NCI-H1436 treated with DMSO at 0.1 percent for 48 hours (cell line): Measurements from ENCODE around the gene CDC42BPG.

Experiments
- DNase-seq: peaks from one replicate; lab custom pipeline; 2025; lab: John Stamatoyannopoulos, UW

The CDC42BPG gene, protein sequence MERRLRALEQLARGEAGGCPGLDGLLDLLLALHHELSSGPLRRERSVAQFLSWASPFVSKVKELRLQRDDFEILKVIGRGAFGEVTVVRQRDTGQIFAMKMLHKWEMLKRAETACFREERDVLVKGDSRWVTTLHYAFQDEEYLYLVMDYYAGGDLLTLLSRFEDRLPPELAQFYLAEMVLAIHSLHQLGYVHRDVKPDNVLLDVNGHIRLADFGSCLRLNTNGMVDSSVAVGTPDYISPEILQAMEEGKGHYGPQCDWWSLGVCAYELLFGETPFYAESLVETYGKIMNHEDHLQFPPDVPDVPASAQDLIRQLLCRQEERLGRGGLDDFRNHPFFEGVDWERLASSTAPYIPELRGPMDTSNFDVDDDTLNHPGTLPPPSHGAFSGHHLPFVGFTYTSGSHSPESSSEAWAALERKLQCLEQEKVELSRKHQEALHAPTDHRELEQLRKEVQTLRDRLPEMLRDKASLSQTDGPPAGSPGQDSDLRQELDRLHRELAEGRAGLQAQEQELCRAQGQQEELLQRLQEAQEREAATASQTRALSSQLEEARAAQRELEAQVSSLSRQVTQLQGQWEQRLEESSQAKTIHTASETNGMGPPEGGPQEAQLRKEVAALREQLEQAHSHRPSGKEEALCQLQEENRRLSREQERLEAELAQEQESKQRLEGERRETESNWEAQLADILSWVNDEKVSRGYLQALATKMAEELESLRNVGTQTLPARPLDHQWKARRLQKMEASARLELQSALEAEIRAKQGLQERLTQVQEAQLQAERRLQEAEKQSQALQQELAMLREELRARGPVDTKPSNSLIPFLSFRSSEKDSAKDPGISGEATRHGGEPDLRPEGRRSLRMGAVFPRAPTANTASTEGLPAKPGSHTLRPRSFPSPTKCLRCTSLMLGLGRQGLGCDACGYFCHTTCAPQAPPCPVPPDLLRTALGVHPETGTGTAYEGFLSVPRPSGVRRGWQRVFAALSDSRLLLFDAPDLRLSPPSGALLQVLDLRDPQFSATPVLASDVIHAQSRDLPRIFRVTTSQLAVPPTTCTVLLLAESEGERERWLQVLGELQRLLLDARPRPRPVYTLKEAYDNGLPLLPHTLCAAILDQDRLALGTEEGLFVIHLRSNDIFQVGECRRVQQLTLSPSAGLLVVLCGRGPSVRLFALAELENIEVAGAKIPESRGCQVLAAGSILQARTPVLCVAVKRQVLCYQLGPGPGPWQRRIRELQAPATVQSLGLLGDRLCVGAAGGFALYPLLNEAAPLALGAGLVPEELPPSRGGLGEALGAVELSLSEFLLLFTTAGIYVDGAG (N-terminal part only)

DNA sequence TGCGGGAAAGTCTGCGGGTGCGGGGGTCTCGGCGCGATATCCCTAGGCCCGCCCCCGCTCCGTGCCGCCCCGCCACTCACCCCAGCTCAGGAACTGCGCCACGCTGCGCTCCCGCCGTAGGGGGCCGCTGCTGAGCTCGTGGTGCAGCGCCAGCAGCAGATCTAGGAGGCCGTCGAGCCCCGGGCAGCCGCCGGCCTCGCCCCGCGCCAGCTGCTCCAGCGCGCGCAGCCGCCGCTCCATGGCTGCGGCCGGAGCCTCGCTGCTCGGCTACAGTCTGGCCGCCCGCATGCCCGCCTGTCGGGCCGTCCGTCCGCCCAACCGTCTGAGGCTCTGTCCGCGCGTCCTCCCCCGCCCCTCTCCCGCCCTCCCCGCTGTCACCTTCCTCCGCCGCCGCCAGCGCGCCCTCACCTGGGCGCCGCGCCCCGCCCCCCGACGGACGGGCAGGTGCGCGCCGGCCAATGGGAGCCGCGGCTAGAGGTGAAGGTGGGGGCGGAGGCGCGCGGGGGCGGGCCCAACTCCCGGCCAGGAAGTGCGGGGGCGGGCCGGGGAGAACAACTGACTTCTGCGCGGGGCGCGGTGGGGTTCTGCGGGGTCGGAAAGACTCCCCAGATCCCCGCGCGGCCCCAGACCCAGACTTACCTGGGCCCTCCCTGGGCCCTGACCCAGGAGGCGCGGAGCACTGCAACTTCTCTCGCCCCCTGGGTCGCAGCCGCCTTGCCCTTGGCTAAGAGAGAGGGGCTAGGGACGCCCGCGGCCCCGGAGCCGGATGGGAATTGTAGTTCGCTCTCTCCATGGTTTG is at the start of gene CDC42BPG:
Gene CDC42BPG (minus strand): TSS at position 324 of the 799 bp plus-strand sequence. CDS start 84 bp downstream, at position 240.
- DNase-seq, result no peak

DNA sequence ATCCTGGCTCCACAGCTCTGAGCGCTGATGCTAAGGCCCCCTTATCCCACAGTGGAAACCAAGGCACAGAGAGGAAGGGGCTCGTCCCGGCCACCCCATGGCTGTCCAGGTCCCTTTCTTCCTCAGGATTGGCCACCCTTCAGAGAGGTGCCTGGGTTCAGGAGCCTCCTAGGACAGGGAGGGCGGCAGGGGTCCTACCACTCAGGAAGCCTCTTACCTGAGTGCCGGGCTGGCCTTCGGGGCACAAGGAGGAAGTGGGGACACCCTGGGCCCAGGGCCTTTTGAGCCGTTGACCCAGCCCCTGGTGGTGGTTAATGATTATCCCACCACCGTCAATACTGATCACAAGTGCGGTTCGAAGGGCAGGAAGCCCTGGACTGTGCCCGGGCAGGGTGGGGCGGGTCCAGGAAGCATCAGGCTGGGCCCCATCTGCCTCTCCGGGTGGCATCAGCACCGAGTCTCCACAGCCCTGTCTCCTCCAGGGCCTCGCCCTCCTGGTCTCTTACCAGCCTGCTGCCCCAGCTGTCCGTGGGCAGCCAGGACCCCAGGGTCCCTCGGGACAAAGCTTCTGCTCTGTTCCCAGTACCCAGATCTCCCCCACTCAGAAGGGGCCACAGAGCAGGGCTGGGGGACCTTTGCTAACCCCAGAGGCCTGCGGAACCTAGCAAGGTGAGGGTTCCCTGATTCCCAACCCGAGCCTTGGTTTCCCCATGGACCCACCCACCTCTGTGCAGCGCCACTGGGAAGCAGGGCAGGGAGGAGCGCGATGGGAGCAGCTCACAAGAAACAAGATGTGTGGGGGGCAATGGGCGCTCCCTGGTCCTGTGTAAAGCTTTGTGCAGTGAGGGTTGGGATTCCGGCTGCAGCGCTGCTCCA is 49.0 kb upstream of the CDC42BPG start:
- no peak for DNase-seq

DNA sequence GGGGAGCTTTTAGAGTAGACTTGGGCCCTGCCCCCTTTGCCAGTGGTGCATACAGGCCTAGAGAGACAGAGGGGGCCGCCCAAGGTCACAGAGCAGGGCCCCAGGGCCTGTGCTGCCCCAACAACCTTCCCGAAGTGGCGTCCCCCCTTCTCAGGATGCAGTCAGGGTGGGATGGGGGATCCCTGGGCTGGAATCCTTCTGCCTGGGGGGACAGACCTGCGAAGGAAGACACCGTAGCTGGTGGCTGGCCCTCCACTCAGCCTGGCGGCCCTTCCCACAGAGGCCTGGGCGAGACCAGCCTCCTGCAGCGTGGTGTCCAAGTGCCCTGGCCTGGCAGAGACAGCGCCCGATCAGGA is 48.4 kb upstream of the CDC42BPG start:
- no peak for DNase-seq

DNA sequence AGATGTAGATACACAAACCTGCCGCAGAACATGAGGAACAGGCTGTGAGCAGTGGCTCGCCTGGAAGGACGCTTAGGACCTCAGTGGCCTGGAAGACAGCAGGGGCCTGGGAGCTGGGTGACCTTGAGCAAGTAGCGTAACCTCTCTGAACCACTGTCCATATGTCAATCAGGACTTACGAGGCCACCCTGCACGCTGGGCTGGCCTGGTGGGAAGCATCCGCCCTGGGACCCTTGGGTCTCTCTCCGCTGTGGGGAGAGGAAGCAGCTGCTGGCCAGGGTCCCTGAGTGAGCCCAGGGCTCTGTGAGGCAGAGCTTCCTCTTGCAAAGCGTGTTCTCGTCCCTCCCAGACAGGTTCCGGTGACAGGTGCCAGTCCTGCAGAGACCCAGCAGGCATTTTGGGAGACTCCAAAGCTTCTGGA is 48.0 kb upstream of the CDC42BPG start:
- no peak for DNase-seq

DNA sequence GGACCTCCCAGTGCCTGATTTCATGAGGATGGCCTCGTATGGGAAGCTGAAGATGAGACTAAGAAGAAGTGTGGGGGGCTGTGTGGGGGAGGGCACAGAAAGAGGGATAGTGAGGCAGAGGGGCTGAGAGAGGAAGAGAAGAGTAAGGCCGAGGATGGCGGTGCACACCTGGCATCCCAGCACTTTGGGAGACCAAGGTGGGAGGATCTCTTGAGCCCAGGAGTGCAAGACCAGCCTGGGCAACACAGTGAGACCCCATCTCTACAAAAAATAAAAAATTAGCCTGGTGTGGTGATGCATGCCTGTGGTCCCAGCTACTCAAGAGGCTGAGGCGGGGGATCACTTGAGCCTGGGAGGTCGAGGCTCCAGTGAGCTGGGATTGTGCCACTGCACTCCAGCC is 47.4 kb upstream of the CDC42BPG start:
- DNase-seq, result no peak

DNA sequence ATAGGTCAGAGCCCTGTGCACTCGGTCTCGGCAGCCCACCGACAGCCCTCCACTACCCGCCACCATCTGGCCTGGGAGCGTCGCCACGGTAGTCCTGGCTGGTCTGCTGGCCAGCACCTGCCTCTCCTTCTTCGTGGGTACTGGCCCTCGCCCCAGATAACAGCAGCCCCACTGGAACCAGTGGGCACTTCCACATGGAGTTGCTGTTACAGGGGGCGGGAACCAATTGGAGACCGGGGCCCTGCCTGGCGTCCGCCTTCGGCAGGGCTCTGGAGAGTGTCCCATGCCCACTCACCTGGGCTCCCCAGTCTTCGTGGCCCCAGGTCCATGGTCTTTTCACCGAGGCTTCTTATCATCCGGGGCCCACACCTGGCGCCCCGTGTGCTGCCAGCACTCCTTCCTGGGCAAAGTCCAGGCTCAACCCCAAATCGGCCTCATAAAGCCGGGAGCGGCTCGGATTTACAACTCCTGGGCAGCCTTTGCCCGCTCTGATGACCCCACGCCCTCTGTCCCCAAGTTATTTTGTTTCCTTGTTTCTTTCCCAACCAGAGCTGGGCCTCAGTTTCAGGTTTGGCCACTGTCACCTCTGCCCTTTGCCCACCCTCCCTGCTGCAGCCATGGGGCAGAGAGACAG is 46.9 kb upstream of the CDC42BPG start:
- DNase-seq, result no peak

DNA sequence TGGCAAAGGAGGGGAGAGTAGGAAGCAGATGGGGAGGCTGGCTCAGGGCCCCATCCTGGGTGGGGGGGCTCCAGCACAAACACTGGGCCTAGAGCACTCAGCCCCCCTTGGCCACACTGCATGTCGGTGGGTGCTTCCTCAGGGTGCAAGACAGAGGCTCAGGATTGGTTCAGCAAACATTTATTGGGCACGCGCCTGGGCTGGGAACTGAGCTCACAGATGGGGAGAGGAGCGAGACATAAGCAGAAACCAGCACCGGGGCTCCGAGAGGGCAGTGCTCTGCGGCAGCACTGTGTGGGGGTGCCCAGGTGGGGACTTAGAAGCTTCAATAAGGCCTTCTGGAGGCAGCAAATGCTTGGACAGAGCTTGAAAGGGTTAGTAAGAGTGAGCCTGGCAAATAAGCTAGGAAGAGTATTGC is 46.1 kb upstream of the CDC42BPG start:
- no peak for DNase-seq

DNA sequence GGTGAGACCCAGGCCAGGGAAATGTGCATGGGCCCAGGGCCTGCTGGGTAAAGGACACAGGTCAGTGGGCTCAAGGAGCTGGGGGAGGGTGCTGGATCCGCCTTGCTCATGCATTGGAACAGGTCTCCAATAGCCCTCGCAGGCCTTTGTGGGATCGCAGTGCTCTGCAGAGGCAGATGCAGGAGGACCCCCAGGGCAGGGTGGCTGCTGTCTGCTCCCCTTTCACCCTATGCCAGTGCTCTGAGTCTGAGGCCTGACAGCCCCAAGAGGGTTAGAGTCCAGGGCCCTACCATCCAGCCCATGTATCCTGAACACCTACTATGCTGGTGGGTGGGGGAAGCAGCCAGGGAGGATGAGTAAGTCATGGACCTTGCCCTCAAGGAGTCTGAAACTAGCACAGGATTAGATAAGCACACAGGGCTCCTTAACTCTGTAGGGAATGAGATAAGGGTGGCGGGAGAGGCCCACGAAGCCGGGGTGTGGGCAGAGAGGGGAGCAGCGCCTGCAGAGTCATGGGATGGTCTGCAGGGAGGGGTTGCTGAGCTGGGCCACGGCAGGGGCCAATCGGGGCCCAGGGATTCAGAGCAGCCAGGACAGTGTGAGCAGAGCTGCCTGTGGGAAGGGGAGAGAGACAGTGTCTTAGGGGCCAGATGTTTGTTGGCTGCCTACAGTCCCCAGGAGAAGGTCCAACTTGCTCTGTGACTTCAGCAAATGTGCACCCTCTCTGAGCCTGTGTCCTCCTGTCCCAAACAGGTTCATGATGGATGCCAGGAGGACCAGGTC is 44.5 kb upstream of the CDC42BPG start:
- no peak for DNase-seq

DNA sequence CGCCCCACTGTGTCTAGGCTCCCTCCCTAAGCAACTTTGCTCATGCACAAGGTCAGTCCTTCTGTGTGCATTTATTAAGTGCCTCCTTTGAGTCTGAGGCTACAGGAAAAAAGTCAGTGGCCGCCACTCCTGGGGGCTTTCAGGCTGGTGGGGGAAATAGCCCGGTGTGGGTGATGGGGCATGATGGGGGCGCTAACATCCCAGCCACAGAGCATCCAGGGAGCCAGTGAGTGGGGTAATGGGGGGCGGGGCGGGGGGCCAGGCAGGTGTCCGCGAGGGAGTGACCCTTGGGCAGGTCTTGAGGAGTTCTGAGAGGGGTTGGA is 43.9 kb upstream of the CDC42BPG start:
- DNase-seq, result no peak

DNA sequence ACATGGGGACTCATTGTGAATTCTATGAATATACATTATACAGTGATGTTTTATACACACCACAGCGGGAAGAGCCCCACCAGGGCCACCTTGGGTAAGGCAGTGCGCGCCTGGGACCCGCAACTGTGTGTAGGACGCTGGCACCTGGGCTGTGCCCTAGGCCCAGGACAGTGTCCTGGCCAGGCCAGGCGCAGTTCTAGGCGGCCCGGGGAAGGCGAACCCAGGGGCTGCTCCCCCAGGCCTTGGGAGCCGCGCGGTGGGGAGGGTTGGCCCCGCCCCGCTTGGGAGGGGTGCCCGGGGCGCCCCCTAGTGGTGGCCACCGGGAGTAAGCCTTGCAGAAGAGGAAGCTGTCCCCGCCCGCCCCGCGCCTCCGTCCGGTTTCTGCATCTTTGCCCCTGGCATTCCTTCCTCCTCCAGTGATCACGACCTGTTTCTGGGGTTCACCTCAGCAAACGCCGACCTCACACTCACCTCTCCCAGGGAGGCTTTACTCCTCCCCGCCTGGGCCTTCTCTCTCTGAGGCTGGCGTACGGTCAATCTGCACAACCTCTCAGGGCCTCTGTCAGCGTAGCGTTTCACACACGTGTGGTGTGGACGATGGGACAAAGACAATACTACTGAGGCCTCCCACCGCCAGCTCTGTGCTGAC is 43.4 kb upstream of the CDC42BPG start:
- no peak for DNase-seq

DNA sequence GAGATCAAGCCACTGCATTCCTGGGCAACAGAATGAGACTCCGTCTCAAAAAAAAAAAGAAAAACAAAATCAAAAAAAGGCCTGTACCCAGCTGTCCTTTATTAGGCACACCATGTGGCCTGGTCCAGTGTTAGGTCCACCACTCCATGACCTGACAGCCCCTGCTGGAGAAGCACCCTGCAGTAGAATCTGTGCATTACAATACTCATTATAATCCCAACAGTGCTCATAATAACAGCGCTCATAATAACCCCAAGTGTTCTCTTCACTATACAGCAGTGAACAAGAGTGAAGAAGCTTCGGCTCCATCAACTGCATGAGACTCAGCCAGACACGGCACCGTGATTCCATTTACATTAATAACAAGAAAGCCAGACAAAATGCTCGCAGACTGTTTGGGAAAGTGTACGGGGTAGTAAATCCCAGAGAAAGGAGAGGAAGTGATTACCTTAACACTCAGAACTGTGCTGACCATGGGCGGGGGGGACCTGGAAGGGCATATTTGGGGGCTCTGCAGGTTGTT is 42.8 kb upstream of the CDC42BPG start:
- DNase-seq, result no peak

DNA sequence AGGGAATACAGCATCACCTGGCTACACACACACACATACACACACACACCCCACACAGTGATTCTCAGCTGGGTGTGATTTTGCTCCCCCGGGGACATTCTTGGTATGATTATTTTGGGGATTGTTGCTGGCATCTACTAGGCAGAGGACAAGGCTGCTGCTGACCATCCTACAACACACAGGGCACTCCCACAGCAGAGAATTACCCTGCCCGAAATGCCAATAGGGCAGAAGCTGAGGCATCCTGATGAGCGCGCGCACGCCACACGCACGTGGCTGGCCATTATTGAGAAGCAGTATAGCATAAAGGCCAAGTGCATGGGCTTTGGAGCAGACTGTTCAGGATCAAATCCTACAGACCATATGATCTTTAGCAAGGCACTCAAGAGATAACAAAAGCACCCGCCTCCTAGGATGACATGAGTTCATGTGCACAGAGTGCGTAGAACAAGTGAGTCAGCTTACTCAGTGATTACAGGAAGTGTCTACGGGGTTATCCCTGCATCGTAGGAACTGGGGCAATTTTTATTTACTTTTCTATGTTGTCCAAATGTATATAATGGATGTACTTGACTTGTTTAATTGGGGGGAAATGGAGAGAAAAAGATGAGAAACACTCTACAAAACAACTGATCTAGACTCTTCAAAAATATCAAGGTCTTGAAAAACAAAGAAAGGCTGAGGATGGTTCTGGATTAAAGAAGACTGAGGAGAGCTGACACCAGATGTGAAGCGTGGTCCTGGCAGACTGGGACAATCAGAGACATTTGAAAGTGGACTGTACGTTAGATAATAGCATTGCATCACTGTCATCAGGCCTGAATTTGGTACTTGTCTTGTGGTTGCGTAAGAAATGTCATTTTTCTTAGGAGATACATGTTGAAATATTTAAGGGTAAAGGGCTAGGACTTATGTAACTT is 41.2 kb upstream of the CDC42BPG start:
- DNase-seq, result no peak

DNA sequence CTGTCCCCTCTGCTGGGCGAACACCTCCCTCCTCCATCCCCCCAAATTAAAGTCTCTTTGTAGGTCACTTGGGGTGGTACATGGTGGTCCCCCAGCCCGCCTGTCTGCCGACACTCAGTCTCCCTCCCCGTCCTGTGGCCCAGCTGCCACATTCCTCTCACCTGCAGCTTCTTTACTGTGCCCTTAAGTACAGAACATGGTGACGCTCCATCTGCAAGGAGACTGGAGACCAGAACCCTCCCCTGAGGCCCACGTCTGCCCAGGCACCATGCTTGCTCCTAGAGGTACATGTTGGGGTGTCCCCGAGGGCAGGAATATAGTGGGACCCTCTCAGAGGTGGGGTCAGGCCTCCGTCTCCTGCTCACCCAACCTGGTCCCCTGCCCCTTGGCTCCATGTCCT is 39.6 kb upstream of the CDC42BPG start:
- no peak for DNase-seq

DNA sequence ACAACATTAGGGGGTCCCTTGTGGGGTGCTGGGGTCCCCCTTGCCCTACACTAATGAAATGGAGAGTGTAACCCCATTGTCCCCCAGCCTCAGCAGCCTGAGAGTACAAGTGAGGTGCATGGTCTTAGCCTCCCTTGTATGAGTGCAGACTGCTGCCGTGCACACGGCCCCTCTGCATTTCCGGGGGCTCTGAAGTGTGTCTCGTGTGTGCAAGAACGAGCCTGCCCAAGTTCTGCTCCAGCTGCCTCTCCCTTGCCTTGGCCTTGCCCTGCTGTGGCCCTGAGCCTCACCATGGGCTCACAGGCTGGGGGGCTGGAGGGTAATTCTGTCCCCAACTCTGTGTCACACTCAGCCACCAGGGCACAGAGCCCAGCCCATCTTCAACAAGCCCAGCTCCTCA is 39.1 kb upstream of the CDC42BPG start:
- no peak for DNase-seq

DNA sequence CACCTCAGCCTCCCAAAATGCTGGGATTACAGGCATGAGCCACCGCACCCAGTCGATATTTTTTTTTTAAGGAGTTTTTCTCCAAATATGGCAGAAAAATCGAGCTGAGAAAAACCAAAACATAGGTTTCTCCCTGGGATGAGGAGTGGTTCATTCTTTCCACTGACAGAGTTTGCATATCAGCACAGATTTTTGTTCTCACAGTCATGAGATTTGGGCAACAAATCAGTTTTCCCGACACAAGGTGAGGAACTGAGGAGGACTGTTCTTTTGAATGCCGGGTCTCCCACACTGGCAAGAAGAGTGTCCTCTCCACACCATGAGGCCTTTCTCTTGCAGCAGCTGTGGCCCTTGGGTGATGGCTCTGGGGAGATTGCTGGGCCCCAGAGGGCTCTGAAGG is 37.8 kb upstream of the CDC42BPG start:
- DNase-seq, result no peak

DNA sequence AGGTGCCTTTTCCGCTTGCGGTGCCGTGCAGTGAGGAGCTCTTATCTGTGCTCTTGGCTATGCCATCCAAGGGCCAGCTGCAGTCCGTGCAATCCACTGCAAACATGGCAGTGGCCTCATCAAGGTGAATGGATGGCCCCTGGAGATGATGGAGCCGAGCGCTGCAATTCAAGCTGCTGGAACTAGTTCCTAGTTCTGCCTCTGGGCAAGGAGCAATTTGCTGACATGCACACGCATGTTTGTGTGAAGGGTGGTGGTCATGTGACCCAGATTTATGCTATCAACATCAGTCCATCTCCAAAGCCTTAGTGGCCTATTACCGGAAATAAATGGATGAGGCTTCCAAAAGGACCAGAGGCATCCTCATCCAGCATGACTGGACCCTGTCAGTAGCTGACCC is 37.0 kb upstream of the CDC42BPG start:
- no peak for DNase-seq

DNA sequence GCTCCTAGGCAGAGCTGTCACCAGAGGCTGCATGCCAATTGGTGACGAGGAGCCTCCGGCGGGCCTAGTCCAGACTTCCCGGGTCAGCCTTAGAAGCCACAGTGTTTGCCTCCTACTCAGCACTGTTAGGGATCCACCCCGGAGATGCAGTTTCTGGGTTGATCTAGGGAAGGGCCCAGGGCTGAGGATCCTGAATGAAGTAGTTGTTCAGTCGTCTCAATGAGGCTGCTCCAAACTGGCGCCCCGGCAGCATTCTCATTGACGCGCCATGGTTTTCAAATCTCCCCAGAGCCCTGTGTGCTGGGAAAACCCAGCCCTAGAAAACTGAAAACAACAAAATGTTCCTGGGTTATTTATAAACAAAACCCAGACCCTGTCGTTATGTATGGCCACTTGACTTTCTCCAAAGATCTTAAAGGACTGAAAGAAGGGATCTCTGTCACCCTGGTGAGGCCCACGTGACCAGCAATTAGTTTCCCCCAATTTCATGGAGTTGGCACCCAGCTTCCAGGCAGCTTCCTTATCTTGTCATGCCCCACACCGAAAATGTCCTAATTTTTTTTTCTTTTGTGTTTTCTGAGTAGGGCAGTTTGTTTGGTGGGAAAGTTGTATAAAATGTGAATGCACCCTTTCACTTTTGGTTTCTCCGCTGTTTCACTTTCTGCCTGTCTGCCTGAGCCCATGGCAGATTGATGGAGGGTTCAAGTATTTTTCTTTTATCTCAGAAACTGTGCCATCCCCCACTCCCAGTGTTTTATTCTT is 36.0 kb upstream of the CDC42BPG start:
- no peak for DNase-seq
